Measurements from ENCODE around the gene FOXO3. TPM values are rescaled to one million over a fixed set of nuclear protein-coding genes. Genes with fewer than 3 reads are reported as not detected.

Gene FOXO3
- total and polyA plus RNA-seq, 2 of the 13 experiments (the other 11 are each of a cell fraction or from before 2014, with no cell fraction given) = 16.0 to 22.5 TPM

DNA sequence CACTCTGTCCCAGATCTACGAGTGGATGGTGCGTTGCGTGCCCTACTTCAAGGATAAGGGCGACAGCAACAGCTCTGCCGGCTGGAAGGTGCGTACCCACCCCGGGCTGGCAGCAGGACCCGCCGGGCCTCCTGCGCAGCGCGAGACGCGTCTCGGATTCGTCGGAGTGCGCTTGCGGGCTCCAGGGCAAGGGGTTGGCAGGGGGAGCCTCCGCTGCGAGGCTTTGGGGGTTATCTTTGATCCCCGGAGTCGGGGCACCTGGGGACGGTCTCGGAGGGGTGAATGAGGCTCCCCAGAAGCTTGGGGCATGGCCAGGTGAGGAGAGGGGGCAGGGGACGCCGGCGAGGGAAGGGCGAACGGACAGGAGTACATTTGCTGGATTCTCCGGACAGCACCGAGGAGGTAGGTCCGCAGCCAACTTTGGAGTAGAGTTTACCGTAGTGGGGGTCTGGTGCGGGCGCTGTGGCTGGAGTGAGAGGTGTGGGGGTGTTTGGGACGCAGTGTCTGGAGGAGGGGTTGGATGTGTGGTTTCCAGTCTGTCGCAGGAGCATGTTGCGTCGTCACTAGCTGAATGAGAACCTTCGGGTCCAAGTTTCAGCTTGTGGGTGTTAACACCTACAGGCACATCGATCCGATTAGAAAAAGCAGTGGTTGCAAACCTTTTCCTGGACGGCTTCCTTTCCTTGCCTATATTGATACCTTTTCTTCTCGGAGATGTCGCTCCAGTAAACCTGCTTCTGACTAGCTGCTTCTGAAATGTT is 1.2 kb downstream of the FOXO3 start (continued):
- no peak for TF ChIP-seq TCF12 (IDR thresholded peaks at IDR 0.05)
- TF ChIP-seq TCF12 (CRISPR knock-in tag; IDR thresholded peaks at IDR 0.05) = no peak
- TF ChIP-seq, protein P1, sequence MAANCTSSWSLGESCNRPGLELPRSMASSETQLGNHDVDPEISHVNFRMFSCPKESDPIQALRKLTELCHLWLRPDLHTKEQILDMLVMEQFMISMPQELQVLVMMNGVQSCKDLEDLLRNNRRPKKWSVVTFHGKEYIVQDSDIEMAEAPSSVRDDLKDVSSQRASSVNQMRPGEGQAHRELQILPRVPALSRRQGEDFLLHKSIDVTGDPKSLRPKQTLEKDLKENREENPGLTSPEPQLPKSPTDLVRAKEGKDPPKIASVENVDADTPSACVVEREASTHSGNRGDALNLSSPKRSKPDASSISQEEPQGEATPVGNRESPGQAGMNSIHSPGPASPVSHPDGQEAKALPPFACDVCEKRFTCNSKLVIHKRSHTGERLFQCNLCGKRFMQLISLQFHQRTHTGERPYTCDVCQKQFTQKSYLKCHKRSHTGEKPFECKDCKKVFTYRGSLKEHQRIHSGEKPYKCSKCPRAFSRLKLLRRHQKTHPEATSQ (CRISPR knock-in tag; IDR thresholded peaks at IDR 0.05; ENCODE audit: borderline replicate concordance) = 0 out of 2 replicates have a peak, but pooled peaks have one; percentile 44
- 0 out of 2 replicates have a peak, but pooled peaks have one; percentile 3 for TF ChIP-seq TAF1 (CRISPR knock-in tag; IDR thresholded peaks at IDR 0.05)
- TF ChIP-seq FOSL1 (CRISPR knock-in tag; IDR thresholded peaks at IDR 0.05; ENCODE audit: borderline replicate concordance) = 0 out of 2 replicates have a peak, but pooled peaks have one; percentile 12
- TF ChIP-seq HNF4A (CRISPR knock-in tag; IDR thresholded peaks at IDR 0.05) = peak; percentile 32; the same call in 1 of the 2 replicates
- 0 out of 2 replicates have a peak, but pooled peaks have one; percentile 11 for TF ChIP-seq STAG1 (CRISPR knock-in tag; IDR thresholded peaks at IDR 0.05)
- peak; percentile 11; the same call in 1 of the 2 replicates for TF ChIP-seq HOXA5 (CRISPR knock-in tag; IDR thresholded peaks at IDR 0.05)
- TF ChIP-seq HNRNPLL (IDR thresholded peaks at IDR 0.05; ENCODE audit: low read depth, low read length, poor library complexity, severe bottlenecking) = peak; percentile 39
- peak; percentile 91; the same call in 1 of the 2 replicates for TF ChIP-seq ZNF766 (CRISPR knock-in tag; IDR thresholded peaks at IDR 0.05; ENCODE audit: borderline replicate concordance)
- no peak for TF ChIP-seq CENPT (CRISPR knock-in tag; IDR thresholded peaks at IDR 0.05; ENCODE audit: low read depth)
- TF ChIP-seq AGO2 (optimal IDR thresholded peaks at IDR 0.05; ENCODE audit: low read depth, low read length) = peak; percentile 18
- TF ChIP-seq SP1 (IDR thresholded peaks at IDR 0.05) = no peak
- no peak for TF ChIP-seq SP1 (CRISPR knock-in tag; IDR thresholded peaks at IDR 0.05)
- no peak for TF ChIP-seq ZNF879 (CRISPR knock-in tag; IDR thresholded peaks at IDR 0.05)
- 0 out of 2 replicates have a peak, but pooled peaks have one; percentile 58 for TF ChIP-seq NKX3-1 (CRISPR knock-in tag; IDR thresholded peaks at IDR 0.05)
- no peak for TF ChIP-seq ZMYM2 (CRISPR knock-in tag; IDR thresholded peaks at IDR 0.05)
- 0 out of 2 replicates have a peak, but pooled peaks have one; percentile 41 for TF ChIP-seq ONECUT2 (CRISPR knock-in tag; IDR thresholded peaks at IDR 0.05)
- TF ChIP-seq ZBTB7B (CRISPR knock-in tag; IDR thresholded peaks at IDR 0.05) = 0 out of 2 replicates have a peak, but pooled peaks have one; percentile 30
- TF ChIP-seq FOXC1 (CRISPR knock-in tag; IDR thresholded peaks at IDR 0.05; ENCODE audit: borderline replicate concordance) = no peak
- TF ChIP-seq BRD4 (CRISPR knock-in tag; IDR thresholded peaks at IDR 0.05) = 0 out of 2 replicates have a peak, but pooled peaks have one; percentile 55
- TF ChIP-seq ZNF30 (CRISPR knock-in tag; IDR thresholded peaks at IDR 0.05) = no peak
- peak; percentile 30 for TF ChIP-seq ZNF225 (CRISPR knock-in tag; IDR thresholded peaks at IDR 0.05)
- TF ChIP-seq, protein P2, sequence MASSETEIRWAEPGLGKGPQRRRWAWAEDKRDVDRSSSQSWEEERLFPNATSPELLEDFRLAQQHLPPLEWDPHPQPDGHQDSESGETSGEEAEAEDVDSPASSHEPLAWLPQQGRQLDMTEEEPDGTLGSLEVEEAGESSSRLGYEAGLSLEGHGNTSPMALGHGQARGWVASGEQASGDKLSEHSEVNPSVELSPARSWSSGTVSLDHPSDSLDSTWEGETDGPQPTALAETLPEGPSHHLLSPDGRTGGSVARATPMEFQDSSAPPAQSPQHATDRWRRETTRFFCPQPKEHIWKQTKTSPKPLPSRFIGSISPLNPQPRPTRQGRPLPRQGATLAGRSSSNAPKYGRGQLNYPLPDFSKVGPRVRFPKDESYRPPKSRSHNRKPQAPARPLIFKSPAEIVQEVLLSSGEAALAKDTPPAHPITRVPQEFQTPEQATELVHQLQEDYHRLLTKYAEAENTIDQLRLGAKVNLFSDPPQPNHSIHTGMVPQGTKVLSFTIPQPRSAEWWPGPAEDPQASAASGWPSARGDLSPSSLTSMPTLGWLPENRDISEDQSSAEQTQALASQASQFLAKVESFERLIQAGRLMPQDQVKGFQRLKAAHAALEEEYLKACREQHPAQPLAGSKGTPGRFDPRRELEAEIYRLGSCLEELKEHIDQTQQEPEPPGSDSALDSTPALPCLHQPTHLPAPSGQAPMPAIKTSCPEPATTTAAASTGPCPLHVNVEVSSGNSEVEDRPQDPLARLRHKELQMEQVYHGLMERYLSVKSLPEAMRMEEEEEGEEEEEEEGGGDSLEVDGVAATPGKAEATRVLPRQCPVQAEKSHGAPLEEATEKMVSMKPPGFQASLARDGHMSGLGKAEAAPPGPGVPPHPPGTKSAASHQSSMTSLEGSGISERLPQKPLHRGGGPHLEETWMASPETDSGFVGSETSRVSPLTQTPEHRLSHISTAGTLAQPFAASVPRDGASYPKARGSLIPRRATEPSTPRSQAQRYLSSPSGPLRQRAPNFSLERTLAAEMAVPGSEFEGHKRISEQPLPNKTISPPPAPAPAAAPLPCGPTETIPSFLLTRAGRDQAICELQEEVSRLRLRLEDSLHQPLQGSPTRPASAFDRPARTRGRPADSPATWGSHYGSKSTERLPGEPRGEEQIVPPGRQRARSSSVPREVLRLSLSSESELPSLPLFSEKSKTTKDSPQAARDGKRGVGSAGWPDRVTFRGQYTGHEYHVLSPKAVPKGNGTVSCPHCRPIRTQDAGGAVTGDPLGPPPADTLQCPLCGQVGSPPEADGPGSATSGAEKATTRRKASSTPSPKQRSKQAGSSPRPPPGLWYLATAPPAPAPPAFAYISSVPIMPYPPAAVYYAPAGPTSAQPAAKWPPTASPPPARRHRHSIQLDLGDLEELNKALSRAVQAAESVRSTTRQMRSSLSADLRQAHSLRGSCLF (CRISPR knock-in tag; IDR thresholded peaks at IDR 0.05; ENCODE audit: borderline replicate concordance) = 0 out of 2 replicates have a peak, but pooled peaks have one; percentile 51
- TF ChIP-seq ISL2 (CRISPR knock-in tag; IDR thresholded peaks at IDR 0.05) = 0 out of 2 replicates have a peak, but pooled peaks have one; percentile 18
- no peak for TF ChIP-seq IRF2 (CRISPR knock-in tag; IDR thresholded peaks at IDR 0.05)
